GM10266 (cell line): ENCODE results near the gene WDR27.

Source experiments
- DNase-seq: peaks from one replicate; pipeline ENCODE4 v3.0.0; 2012; ENCODE audit errors: extremely low spot score
- CTCF ChIP-seq: IDR thresholded peaks from 2 replicates; pipeline ENCODE4 v1.5.1; 2012; ENCODE audit warnings: mild to moderate bottlenecking, low read depth; ENCODE audit not compliant: control insufficient read depth, insufficient read depth; ENCODE audit errors: missing control alignments

WDR27 gene

GRCh38 chr6:169635345-169635744 lies 66.5 kb downstream of the WDR27 start:
- TF ChIP-seq CTCF, result no peak

GRCh38 chr6:169632841-169633240 lies 69.0 kb downstream of the WDR27 start:
- DNase-seq, result no peak
- no peak for TF ChIP-seq CTCF

More at GRCh38 chr6:169635345-169635744, 66.5 kb downstream of the WDR27 start:
- no peak for DNase-seq

- TF ChIP-seq CTCF, result no peak
- DNase-seq, result no peak
Observed at GRCh38 chr6:169629256-169629655, 72.6 kb downstream of the WDR27 start.

- TF ChIP-seq CTCF, result no peak
- DNase-seq, result no peak
Observed at GRCh38 chr6:169627736-169628607, 73.9 kb downstream of the WDR27 start.

- no peak for DNase-seq
- TF ChIP-seq CTCF, result no peak
Observed at GRCh38 chr6:169626649-169627048, 75.2 kb downstream of the WDR27 start.

- no peak for DNase-seq
Observed at GRCh38 chr6:169626169-169626568, 75.7 kb downstream of the WDR27 start.

GRCh38 chr6:169625376-169625775 lies 76.5 kb downstream of the WDR27 start:
- no peak for TF ChIP-seq CTCF
- DNase-seq, result no peak

More at GRCh38 chr6:169626169-169626568, 75.7 kb downstream of the WDR27 start:
- TF ChIP-seq CTCF, result no peak
